Ovary (tissue), 9 donors: Measurements from ENCODE around the gene ST8SIA4. TPM values are rescaled to one million over a fixed set of nuclear protein-coding genes. Genes with fewer than 3 reads are reported as not detected.

ENCODE experiments used
- DNase-seq, 5 donors: peaks; one replicate each; pipeline ENCODE4 v3.0.0-alpha.2; 2019 to 2020
- H3K27ac ChIP-seq, 2 donors: fragments of 200-600 bp; one replicate each; pipeline versions ENCODE4 v1.5.1 to v1.8.0; 2019 to 2022
- H3K27me3 ChIP-seq: fragments of 200-600 bp; one replicate; pipeline ENCODE4 v1.8.0; 2022
- H3K36me3 ChIP-seq: fragments of 200-600 bp; sonication (generic); one replicate; pipeline ENCODE4 v1.5.1; 2019
- H3K4me1 ChIP-seq: one replicate; pipeline ENCODE4 v1.8.1; 2013; ENCODE audit warnings: mild to moderate bottlenecking, moderate library complexity; ENCODE audit not compliant: insufficient read depth
- H3K4me3 ChIP-seq: fragments of 200-600 bp; sonication (generic); one replicate; pipeline ENCODE4 v1.5.1; 2017
- H3K9me3 ChIP-seq, 2 donors: fragments of 200-600 bp in 1 of 2; sonication (generic) in 1 of 2; one replicate each; pipeline versions ENCODE4 v1.5.1 to v1.8.1; 2013 to 2019; ENCODE audit warnings: mild to moderate bottlenecking in 1 of 2, moderate library complexity in 1 of 2
- CTCF ChIP-seq, 3 donors: fragments of 450-650 bp in 2 of 3; fragments of 200-600 bp in 1 of 3; IDR thresholded peaks; one replicate each; pipeline versions ENCODE4 v1.5.1 to v1.8.0; 2016 to 2022; ENCODE audit warnings: antibody characterized with exemption in 3 of 3, mild to moderate bottlenecking in 1 of 3
- EP300 ChIP-seq: sonication (generic); formaldehyde crosslinking; IDR thresholded peaks from one replicate; pipeline ENCODE4 v1.6.1; 2017; ENCODE audit warnings: antibody characterized with exemption
- POLR2A ChIP-seq: fragments of 450-650 bp; IDR thresholded peaks from one replicate; pipeline ENCODE4 v1.6.1; 2017; ENCODE audit warnings: antibody characterized with exemption, mild to moderate bottlenecking, moderate library complexity
- WGBS, 3 donors: extraction: QIAGEN DNeasy Blood & Tissue Kit in 1 of 3; methylation state at CpG; one replicate each; pipeline versions ENCODE4 v1.1.5 to v1.1.7; 2013 to 2017; 5-methylcytosine and 5-hydroxymethylcytosine counted together
- intact Hi-C, 4 donors: fragments of 100-400 bp; cut with DNase I; formaldehyde crosslinking; loops; one replicate each; pipeline versions ENCODE4 v1.11.0 to v1.15.1; 2022 to 2023
- polyA plus RNA-seq, 2 donors: library from polyadenylated mRNA; stranded (reverse); fragments of 200-250 nt in 1 of 2; fragments of 350-450 nt in 1 of 2; fragmentation: Illumina TruSeq in 1 of 2; extraction: RNeasy Lipid Tissue Mini Kit (QIAGEN cat#74804) in 1 of 2; gene quantifications; one replicate each; pipeline ENCODE4 v1.2.3, GENCODE V29; 2013 to 2014
- total RNA-seq, 7 donors: library from RNA; depleted of rRNA in 2 of 7; stranded (reverse); fragments of >200 nt in 2 of 7; fragmentation: NEBNext Ultra II Directional in 3 of 7; extraction: Animal tissue kit (Norgen Biotek cat#: 25700) in 3 of 7; gene quantifications; one replicate each; pipeline versions ENCODE4 v1.1.0 to v1.2.4, GENCODE V29; 2016 to 2023
- donor health status: DM: no; HTN: no; CAD: no; lungs with moderate emphysema.
- donor health status: DM: no; HTN: no; CAD: no.
- donor health status: Bipolar disorder and iron deficiency.
- donor health status: DM: yes; HTN: yes; CAD: no.
- donor health status: DM: no; HTN: no; CAD: no.
- donor health status: DM: yes; HTN: yes; CAD: no.

Gene ST8SIA4
- total and polyA plus RNA-seq, 9 donors = 0.61 to 3.5 (median 1.9) TPM

- intact Hi-C loops = no loop called here
- Histone ChIP-seq H3K4me3 (no peak overlapping the region), H3K4me1 (no peaks in the 10 kb centered on the region), H3K9me3 (no peaks in the 10 kb centered on the region), H3K27me3 (no peaks in the 10 kb centered on the region), H3K36me3 (no peaks in the 10 kb centered on the region), H3K27ac (no peak overlapping the region)
- WGBS, 3 donors = 80 to 89% (median 88%) methylated on average over 2 of the region's 2 CpGs
- no peak for DNase-seq
- TF ChIP-seq POLR2A (no peak), CTCF (IDR thresholded peaks at IDR 0.05) (no peak), EP300 (no peak)
These were observed 7.0 kb downstream of the ST8SIA4 start for GRCh38 chr5:100896054-100896453.

GRCh38 chr5:100890461-100891008, 12.5 kb downstream of the ST8SIA4 start:
- Histone ChIP-seq H3K4me1 (no peaks in the 10 kb centered on the region), H3K4me3 (no peak overlapping the region), H3K27me3 (no peaks in the 10 kb centered on the region), H3K9me3 (no peaks in the 10 kb centered on the region), H3K27ac (no peak overlapping the region), H3K36me3 (no peaks in the 10 kb centered on the region)
- no peak for DNase-seq
- TF ChIP-seq CTCF (IDR thresholded peaks at IDR 0.05) (no peak), EP300 (no peak), POLR2A (no peak)
- WGBS, 3 donors = 49 to 56% (median 50%) methylated on average over 3 of the region's 3 CpGs
- intact Hi-C loops = no loop called here

- Histone ChIP-seq H3K4me1 (no peaks in the 10 kb centered on the region), H3K27me3 (no peaks in the 10 kb centered on the region), H3K4me3 (no peak overlapping the region), H3K36me3 (no peaks in the 10 kb centered on the region), H3K27ac (no peak overlapping the region), H3K9me3 (no peaks in the 10 kb centered on the region)
- WGBS, 3 donors = 42 to 49% (median 44%) methylated on average over 3 of the region's 3 CpGs
- intact Hi-C loops = no loop called here
- no peak for DNase-seq
- TF ChIP-seq POLR2A (no peak), CTCF (IDR thresholded peaks at IDR 0.05) (no peak), EP300 (no peak)
These were observed 13.2 kb downstream of the ST8SIA4 start for GRCh38 chr5:100889896-100890295.

- H3K36me3 ChIP-seq = no peaks in the 10 kb centered on the region
- H3K9me3 ChIP-seq = no peaks in the 10 kb centered on the region
- WGBS, 3 donors = 58 to 68% (median 66%) methylated on average over 4 of the region's 4 CpGs
- no peak for TF ChIP-seq EP300
- no peak for TF ChIP-seq CTCF (IDR thresholded peaks at IDR 0.05)
- TF ChIP-seq POLR2A = no peak
- H3K27ac ChIP-seq = no peak overlapping the region
- no peaks in the 10 kb centered on the region for H3K27me3 ChIP-seq
- H3K4me1 ChIP-seq = no peaks in the 10 kb centered on the region
- intact Hi-C loops = no loop called here
- no peak for DNase-seq
- no peak overlapping the region for H3K4me3 ChIP-seq
These were observed 13.8 kb downstream of the ST8SIA4 start for GRCh38 chr5:100889165-100889743.
